ENCODE data around the gene MBD3L3. TPM values are rescaled to one million over a fixed set of nuclear protein-coding genes. Genes with fewer than 3 reads are reported as not detected.
"Not testable (repeated sequence)": the region's sequence is repeated elsewhere in the genome, so short reads cannot be mapped to it uniquely, and the experiment has no call there.

Gene MBD3L3
- polyA plus RNA-seq (ENCODE audit: insufficient read length in 3 of 3) = not detected
- long read RNA-seq, donor 1 = 0 reads
- long read RNA-seq, donor 2 = 0 reads
- long read RNA-seq, donor 3 = 0 reads
- long read RNA-seq, donor 4 = 0 reads
- long read RNA-seq, donor 5 = 0 reads
- long read RNA-seq, donor 6 = 0 reads
- long read RNA-seq, donor 7 = 0 reads
- long read RNA-seq, donor 8 = 0 reads
- long read RNA-seq, donor 9 = 0 reads
- long read RNA-seq, donor 10 = 0 reads
- long read RNA-seq, donor 11 = 0 reads
- long read RNA-seq, donor 12 = 0 reads
- long read RNA-seq, donor 13 = 0 reads
- long read RNA-seq, donor 14 = 0 reads
- long read RNA-seq, donor 15 = 0 reads
- long read RNA-seq, donor 16 = 0 reads

DNA sequence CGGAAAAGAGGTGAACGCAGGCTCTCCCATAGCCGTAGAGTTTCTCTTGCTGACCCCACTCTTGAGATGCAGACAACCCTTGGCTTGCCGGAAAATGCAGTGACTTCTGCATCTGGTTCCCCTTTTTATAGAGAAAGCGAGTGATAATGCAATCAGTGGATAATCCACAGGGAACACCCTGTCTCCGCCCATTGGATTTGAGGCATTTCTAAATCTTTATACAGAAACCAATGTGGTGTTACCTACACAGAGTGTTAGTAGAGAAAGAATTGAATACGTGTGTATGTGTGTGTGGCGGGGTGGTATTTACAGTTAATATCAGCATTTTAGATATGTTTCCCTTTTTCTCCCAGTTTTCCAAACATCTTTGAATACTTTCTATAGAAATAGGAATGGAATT, at the start of gene MBD3L3:
MBD3L3 (minus strand) TSS at position 101 of the 400 bp plus-strand sequence; CDS start at position 30, 71 bp downstream.
- DNase-seq (ENCODE audit: extremely low read depth in 1 of 11, low read depth in 9 of 11, low spot score in 4 of 11) = not testable (repeated sequence)

DNA sequence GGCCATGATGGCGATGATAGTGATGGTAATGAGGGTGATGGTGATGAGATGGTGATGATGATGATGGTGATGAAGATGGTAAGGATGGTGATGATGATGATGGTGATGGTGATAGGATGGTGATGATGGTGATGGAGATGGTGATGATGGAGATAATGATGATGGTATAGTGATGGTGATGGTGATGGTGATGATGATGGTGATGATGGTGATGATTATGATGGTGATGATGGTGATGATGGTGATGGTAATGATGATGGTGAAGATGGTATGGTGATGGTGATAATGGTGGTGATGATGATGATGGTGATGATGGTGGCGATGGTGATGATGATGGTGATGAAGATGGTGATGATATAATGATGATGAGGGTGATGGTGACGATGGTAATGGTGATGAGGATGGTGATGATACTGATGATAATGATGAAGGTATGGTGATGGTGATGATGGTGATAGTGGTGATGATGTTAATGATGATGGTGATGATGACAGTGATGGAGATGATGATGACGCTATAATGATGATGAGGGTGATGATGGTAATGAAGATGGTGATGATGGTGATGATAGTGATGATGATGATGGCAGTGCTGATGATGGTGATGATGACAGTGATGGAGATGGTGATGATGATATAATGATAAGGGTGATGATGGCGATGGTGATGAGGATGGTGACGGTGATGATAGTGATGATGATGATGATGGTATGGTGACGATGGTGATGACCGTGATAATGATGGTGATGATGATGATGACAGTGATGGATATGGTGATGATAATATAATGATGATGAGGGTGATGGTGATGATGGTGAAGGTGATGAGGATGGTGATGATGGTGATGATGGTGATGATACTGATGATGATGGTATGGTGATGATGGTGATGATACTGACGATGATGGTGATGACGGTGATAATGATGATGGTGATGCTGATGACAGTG, 48.5 kb upstream of the MBD3L3 start:
- no peak for DNase-seq (ENCODE audit: extremely low read depth in 1 of 11, low read depth in 9 of 11, low spot score in 4 of 11)

DNA sequence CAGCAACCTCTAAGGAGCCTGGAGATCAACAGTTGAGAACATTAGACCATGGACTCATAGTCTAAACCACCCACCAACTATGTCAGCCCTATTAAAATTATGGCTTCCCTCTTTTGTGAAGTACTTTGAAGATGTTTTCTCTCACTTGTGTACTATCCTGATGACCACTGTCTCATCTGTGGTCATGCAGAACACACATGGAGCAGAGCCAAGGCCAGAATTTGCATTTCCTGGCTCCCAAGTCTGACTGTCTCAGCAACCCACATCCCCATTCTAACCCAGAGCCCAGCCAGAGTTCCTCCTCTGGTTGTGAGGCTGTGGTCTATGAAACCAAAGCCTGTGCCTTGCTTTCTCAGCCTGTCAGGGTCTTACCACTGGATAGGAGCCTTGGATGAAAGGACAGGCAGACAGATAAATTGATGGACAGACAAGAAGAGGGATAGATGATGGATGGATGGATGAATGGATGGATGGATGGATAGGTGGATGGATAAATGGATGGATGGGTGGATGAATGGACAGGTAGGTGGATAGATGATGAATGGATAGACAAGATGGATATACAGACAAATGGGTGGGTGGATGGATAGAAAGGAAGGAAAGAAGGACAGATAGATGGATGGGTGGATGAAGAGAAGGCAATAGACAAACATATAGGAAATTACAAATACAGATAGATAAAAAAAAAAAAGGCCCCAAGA, 46.4 kb upstream of the MBD3L3 start:
- no peak for DNase-seq (ENCODE audit: extremely low read depth in 1 of 11, low read depth in 9 of 11, low spot score in 4 of 11)

DNA sequence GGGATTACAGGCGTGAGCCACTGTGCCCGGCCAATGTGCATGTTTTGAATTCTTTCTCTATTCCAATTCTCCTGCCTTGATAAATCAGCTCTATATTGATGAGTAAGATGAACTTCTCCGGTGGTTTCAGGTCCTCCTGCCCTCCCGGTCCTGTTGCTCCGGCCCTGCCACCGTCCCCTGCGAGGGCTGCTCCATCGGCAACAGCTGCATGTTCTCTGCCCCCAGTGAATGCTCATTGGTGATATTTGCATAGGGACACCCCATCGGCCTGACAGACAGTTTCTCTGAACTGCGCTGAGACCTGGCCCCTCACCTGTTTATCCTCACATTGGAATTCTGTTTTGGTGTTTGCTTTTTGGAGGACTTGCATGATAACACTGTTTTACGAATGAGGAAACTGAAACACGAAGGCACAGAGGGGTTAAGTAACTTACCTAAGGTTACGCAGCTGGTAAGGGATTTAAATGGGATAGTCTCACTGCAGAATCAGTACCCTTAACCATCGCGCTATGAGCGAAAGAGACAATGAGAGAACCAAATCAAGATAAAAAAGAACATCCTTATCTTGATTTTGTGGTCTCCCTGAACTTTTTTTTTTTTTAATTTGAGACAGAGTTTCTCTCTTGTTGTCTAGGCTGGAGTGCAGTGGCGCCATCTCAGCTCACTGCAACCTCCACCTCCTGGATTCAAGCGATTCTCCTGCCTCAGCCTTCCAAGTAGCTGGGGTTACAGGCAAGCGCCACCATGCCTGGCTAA, 43.2 kb upstream of the MBD3L3 start:
- DNase-seq (ENCODE audit: extremely low read depth in 1 of 11, low read depth in 9 of 11, low spot score in 4 of 11) = no peak

DNA sequence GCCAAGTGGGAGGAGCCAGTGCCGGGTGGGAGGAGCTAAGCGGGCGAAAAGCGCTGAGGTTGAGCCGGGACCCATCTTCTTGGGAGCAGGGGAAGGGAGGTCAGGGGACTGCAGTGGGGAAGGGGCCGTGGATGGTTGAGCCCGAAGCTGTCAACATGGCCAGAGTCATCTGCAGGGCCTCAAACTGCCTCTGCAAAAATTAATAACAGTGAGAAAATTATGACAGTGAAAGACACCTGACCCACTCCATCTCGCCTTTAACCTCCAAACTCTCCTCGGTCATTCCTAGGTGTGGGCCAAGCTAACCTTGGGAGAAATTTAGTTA, 41.1 kb upstream of the MBD3L3 start:
- DNase-seq (ENCODE audit: extremely low read depth in 1 of 11, low read depth in 9 of 11, low spot score in 4 of 11) = no peak

DNA sequence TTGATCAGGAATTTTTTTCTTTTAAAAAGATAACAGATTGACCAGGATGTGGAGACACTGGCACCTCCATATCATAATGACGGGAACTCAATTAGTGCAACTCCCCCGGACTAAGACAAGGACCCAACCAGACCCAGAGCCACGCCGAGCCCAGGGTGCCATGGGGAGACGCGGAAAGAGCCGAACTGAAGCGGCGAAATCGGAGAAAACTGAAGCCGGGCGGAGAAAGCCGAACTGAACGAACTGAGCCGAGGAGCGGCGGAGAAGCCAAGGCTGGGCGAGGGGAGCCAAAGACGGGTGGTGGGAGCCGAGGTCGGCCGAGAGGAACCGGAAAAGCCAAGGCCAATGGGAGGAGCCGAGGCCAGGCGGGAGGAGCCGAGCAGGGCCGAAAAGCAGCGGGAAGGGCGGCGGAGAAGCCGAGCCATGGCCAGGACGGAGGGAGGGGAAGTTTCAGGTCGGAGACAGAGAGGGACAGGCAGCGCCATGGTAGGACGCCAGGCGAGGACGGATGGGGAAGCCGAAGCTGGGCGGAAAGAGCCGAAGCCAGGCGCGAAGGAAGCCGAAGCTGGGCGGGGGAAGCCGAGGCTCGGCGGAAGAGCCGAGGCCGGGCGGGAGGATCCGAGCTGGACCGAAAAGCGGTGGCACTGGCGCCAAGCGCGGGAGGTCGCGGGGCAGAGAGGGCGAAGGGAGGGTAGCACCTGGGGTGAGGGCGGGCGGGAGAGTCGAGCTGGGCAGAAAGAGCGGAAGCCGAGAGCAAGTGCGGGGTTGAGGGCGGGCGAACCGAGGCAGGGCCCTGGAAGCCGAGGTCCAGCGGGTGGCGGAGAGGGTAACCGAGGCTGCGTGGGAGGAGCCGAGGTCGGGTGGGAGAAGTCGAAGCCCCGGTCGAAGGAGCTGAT, 40.5 kb upstream of the MBD3L3 start:
- peak; percentile 83 to 92 (median 90) for DNase-seq (ENCODE audit: extremely low read depth in 1 of 11, low read depth in 9 of 11, low spot score in 4 of 11)

DNA sequence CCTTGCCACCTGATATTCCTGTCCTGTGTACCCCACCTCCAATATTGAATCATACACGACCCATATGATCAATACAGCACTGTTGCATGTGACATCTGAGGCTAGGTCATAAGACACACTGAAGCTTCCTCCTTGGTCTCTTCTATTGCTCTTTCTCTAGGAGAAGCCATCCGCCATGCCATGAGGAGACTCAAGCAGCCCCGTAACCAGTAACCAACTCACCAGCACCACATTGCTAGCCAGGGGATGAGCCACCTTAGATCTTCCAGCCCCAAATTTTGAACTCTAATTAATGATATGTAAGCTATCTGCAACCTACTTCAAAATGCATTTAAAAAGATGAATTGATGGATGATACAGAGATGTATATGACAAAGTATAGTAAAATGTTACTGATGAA, 39.6 kb upstream of the MBD3L3 start:
- DNase-seq (ENCODE audit: extremely low read depth in 1 of 11, low read depth in 9 of 11, low spot score in 4 of 11) = no peak

DNA sequence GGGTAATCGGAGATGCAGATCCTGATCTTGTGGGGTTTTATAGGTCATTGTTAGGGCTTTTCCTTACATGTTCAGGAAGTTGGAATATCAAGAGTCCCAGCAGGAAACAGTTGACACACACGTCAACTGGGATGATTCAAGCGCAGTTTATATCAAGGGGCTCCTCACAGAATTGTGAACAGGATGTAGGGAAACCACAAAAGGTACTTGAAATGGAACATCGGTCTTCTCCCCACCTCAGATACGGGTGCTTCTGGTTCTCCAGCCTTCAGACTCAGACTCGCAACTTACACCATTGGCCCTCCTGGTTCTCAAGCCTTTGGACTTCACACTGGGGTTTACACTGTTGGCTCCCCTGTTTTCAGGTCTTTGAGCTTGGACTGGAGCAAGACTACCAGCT, 30.5 kb upstream of the MBD3L3 start:
- no peak for DNase-seq (ENCODE audit: extremely low read depth in 1 of 11, low read depth in 9 of 11, low spot score in 4 of 11)

DNA sequence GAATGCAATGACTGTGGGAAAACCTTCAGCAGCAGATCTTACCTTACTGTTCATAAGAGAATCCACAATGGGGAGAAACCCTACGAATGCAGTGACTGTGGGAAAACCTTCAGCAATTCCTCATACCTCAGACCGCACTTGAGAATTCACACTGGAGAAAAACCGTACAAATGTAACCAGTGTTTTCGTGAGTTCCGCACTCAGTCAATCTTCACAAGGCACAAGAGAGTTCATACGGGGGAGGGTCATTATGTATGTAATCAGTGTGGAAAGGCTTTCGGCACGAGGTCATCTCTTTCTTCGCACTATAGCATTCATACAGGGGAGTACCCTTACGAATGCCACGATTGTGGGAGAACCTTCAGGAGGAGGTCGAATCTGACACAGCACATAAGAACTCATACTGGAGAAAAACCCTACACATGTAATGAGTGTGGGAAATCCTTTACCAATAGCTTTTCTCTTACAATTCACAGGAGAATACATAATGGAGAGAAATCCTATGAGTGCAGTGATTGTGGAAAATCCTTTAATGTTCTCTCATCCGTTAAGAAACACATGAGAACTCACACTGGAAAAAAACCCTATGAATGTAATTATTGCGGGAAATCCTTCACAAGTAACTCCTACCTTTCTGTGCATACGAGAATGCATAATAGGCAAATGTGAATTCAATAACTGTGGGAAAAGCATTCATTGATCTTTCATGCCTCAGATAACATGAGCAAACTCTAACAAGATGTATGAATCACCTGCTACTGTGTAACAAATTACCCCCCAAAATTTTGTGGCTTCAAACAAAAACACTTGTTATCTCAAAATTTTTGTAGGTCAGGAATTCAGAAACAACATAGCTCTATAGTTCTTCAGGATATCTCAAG, 24.8 kb upstream of the MBD3L3 start:
- no peak for DNase-seq (ENCODE audit: extremely low read depth in 1 of 11, low read depth in 9 of 11, low spot score in 4 of 11)

DNA sequence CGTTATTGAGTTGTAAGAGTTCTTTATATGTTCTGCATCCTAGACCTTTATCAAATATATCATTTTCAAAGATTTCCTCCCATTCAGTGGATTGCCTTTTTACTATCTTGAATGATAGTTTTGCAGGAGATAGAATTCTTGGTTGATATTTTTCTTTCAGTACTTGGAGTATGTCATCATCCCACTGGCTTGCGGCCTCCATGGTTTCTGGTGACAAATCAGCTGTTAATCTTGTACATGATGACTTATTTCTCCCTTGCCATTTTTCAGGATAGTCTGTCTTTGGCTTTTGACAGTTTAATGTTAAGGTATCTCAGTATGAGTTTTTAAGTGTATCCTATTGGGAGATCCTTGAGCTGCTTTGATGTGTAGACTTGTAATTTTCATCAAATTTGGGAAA, 19.5 kb upstream of the MBD3L3 start:
- no peak for DNase-seq (ENCODE audit: extremely low read depth in 1 of 11, low read depth in 9 of 11, low spot score in 4 of 11)

DNA sequence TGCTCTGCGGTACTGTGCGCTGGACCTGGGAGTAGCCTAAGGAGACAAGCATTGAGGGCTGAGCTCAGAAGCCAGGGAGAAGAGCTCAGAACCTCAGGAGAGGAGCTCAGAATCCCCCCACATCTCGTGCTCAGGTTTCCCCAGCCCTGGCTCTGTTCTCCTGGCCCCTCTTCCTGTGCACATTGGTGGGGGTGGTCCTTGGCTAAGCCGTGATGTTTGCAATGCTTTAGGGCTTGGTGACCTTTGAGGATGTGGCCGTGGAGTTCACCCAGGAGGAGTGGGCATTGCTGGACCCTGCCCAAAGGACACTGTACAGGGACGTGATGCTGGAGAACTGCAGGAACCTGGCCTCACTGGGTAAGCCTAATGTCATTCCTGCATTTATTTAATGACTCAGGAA, 17.7 kb upstream of the MBD3L3 start:
- no peak for DNase-seq (ENCODE audit: extremely low read depth in 1 of 11, low read depth in 9 of 11, low spot score in 4 of 11)

DNA sequence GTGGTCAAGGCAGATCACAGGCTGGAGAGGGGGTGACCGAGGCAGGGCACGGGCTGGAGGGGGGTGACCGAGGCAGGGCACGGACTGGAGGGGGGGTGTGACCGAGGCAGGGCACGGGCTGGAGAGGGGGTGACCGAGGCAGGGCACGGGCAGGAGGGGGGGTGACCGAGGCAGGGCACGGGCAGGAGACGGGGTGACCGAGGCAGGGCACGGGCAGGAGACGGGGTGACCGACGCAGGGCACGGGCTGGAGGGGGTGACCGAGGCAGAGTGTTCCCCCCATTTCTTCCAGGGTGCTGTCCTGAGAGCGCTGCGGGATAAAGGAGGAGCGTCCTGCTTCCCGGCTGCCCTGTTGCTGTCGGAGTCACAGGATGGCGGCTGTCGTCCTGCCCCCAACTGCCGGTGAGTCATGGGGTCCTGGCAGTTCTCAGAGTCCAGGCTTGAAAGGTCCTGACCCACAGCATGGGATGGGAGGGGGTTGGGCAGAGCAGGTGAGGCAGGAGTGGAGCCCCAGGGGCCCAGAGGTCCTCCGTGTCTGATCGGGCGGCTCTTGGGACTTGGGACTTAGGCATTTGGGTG, 16.3 kb upstream of the MBD3L3 start:
- no peak for DNase-seq (ENCODE audit: extremely low read depth in 1 of 11, low read depth in 9 of 11, low spot score in 4 of 11)

DNA sequence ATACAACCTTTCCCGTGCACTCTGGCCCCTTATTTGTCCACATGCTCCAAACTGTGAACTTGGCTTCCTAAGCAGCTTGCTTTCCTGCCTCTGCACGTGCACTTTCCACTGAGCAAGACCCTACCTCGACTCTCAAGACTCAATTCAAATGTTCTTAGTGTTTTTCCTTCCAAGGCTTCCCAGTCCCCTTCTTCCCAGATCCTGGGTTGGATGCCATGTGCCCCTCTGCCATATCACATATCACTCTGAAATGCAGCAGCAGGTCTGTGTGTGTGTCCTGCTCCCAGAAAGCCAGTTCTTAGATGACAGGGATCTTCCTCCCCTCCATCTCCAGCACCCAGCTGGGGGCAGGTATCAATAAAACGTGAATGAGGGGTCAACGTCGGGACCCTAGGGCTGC, 14.1 kb upstream of the MBD3L3 start:
- no peak for DNase-seq (ENCODE audit: extremely low read depth in 1 of 11, low read depth in 9 of 11, low spot score in 4 of 11)

DNA sequence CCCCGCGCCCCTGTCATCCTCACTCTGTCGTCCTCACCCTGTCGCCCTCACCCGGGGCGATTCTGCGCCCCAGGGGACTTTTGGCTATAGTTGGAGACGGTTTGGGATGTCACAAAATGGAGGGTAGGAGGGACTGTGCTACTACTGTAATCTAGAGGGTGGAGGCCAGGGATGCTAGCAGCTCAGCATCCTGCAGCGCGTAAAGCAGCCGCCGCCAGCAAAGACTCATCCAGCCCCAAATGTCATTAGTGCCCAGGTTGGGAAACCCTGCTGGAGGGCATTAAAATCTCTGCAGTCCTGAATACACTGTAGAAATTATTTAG, 11.4 kb upstream of the MBD3L3 start:
- no peak for DNase-seq (ENCODE audit: extremely low read depth in 1 of 11, low read depth in 9 of 11, low spot score in 4 of 11)

DNA sequence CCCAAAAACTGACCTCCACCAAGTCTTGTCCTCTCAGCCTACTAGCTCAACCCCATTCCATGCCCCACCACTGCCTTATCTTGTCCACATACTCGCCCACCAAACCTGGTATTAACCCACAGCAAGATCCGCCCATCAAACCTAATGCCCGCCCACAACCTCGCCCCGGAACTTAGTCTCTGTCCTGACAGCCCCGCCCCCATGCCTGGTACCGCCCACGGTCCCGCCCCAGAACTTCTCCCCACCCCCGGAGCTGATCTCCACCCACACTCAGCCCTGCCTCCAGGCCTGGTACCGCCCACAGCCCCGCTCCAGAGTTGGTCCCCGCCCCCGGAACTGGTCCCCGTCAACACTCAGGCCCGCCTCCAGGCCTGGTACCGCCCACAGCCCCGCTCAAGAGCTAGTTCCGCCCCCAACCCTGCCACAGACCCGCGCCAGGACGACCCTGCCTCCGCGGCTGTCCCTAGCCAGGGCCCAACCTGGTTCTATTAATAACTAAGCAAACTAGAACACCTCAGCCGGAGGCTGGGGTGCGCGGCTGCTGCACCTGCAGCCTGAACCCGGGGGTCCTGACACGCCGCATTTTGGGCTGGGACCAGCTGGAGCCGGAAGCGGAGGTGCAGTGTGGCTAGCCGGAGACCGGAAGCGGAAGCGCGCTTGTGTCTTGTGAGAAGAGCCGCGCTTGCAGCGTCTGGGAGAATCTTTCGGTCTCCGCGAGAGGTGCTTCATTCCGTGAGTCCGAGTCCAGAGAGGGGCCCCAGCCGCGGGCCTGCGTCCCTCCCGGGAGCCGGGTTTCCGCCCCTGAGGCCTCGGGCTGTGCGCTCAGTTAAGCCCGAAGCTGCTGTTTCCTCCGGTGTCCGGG, 10.8 kb upstream of the MBD3L3 start, which contains the start of gene ZNF557:
ZNF557 (plus strand) TSS at position 662 of the 862 bp plus-strand sequence. CDS start 5,372 bp downstream, outside the sequence.
- peak; percentile 88 to 96 (median 94) for DNase-seq (ENCODE audit: extremely low read depth in 1 of 11, low read depth in 9 of 11, low spot score in 4 of 11)

DNA sequence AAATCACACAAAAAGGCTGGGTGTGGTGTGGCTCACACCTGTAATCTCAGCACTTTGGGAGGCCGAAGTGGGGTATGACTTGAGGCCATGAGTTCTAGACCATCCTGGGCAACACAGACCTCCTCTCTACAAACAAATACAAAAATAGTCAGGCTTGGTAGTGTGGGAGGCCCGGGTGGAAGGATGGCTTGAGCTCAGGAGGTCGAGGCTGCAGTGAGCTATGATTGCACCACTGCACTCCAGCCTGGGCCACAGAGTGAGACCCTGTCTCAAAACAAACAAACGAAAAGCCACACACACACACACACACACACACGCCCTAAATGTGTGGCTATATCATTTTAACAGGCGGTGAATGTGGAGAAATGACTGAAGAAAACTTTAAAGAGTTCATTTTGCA, 10.1 kb upstream of the MBD3L3 start:
- no peak for DNase-seq (ENCODE audit: extremely low read depth in 1 of 11, low read depth in 9 of 11, low spot score in 4 of 11)
